HepG2 (cell line): Measurements from ENCODE around the gene OSBPL10. TPM values are rescaled to one million over a fixed set of nuclear protein-coding genes. Genes with fewer than 3 reads are reported as not detected.

Experiments
- ATAC-seq: fragments of 200-7000 bp; cut with Tn5 transposase; 3 replicates; pipeline ENCODE4 v1.9.1; 2020; ENCODE audit warnings: mild to moderate bottlenecking, moderate library complexity
- BruUV-seq: library from RNA; stranded (reverse); fragments of 400-500 nt; replicated peaks from 2 replicates; lab custom pipeline; 2021; lab: Mats Ljungman, UMichigan
- CTCF ChIA-PET: fragments of 300-600 bp; formaldehyde crosslinking; extraction: SDS; loops from one replicate; lab custom pipeline; 2021; ENCODE audit warnings: low total read pairs, inconsistent platforms, low intra/inter-chr PET ratio; lab: Yijun Ruan, JAX
- POLR2A ChIA-PET: fragments of 350-600 bp; sonication (Branson Sonifier 250); formaldehyde crosslinking; loops from one replicate; lab custom pipeline; 2020; ENCODE audit warnings: antibody characterized with exemption, inconsistent platforms; lab: Yijun Ruan, JAX
- DNase-seq: peaks from one replicate; pipeline ENCODE4 v3.0.0-alpha.2; 2015; ENCODE audit warnings: low spot score
- FAIRE-seq: peaks from 3 replicates; lab custom pipeline; 2011; peaks lifted over from hg19 to GRCh38; lab: Jason Lieb, UNC
- H2AFZ ChIP-seq: one replicate; pipeline ENCODE4 v1.6.1; 2011; ENCODE audit warnings: low read length, inconsistent platforms
- H3K27ac ChIP-seq: fragments of 300-600 bp; 3 replicates; pipeline ENCODE4 v1.8.0; 2011; ENCODE audit warnings: mixed run types, mild to moderate bottlenecking, mixed read lengths, low read length, inconsistent platforms; ENCODE audit not compliant: insufficient read depth; ENCODE audit errors: extremely low read length
- H3K27me3 ChIP-seq, 2 experiments: fragments of 200-600 bp in 1 of 2; 2 replicates in 1 of 2; 3 replicates in 1 of 2; pipeline versions ENCODE4 v1.6.0 to v1.8.0; 2011; ENCODE audit warnings: low read length in 2 of 2, mild to moderate bottlenecking in 2 of 2, moderate library complexity in 2 of 2, inconsistent platforms in 1 of 2; ENCODE audit not compliant: insufficient read depth in 2 of 2, control insufficient read depth in 1 of 2
- H3K36me3 ChIP-seq, 2 experiments: fragments of 200-600 bp in 1 of 2; replicated peaks in 1 of 2; 2 replicates in 1 of 2; 3 replicates in 1 of 2; pipeline versions ENCODE4 v1.5.1 to v1.8.0; 2011; ENCODE audit warnings: low read length in 2 of 2, inconsistent platforms in 1 of 2; ENCODE audit not compliant: insufficient read depth in 2 of 2, control insufficient read depth in 1 of 2
- H3K4me1 ChIP-seq: 2 replicates; pipeline ENCODE4 v1.5.1; 2012; ENCODE audit warnings: low read length, inconsistent platforms; ENCODE audit not compliant: insufficient read depth
- H3K4me2 ChIP-seq: 2 replicates; pipeline ENCODE4 v1.6.0; 2011; ENCODE audit warnings: low read depth, low read length, inconsistent platforms
- H3K4me3 ChIP-seq, 3 experiments: fragments of 200-600 bp in 1 of 3; sonication (generic), shearing (Covaris generic) in 1 of 3; replicated peaks in 1 of 3; 2 replicates each; pipeline ENCODE4 v1.5.1; 2011 to 2016; ENCODE audit warnings: low read length in 3 of 3, inconsistent platforms in 2 of 3, low read depth in 2 of 3, mild to moderate bottlenecking in 2 of 3, control low read depth in 1 of 3, mixed read lengths in 1 of 3; ENCODE audit not compliant: insufficient read depth in 1 of 3
- H3K79me2 ChIP-seq: one replicate; pipeline ENCODE4 v1.6.1; 2011; ENCODE audit warnings: low read length, inconsistent platforms; ENCODE audit not compliant: insufficient read depth
- H3K9ac ChIP-seq: 2 replicates; pipeline ENCODE4 v1.6.0; 2011; ENCODE audit warnings: mild to moderate bottlenecking, low read depth, low read length, inconsistent platforms; ENCODE audit not compliant: insufficient read depth
- H3K9me3 ChIP-seq: 2 replicates; pipeline ENCODE4 v1.5.1; 2012; ENCODE audit warnings: mild to moderate bottlenecking, low read length
- H4K20me1 ChIP-seq: 2 replicates; pipeline ENCODE4 v1.6.0; 2011; ENCODE audit warnings: inconsistent platforms, mild to moderate bottlenecking, low read length, moderate library complexity; ENCODE audit not compliant: insufficient read depth
- AGO1 ChIP-seq: fragments of 200-400 bp; formaldehyde crosslinking; IDR thresholded peaks from 2 replicates; pipeline ENCODE4 v1.6.1; 2017; ENCODE audit warnings: mild to moderate bottlenecking, low read depth, low read length, moderate library complexity; ENCODE audit not compliant: poor library complexity, severe bottlenecking
- HOMEZ ChIP-seq: IDR thresholded peaks from 2 replicates; pipeline ENCODE4 v1.6.1; 2016; ENCODE audit warnings: low read depth
- MXD4 ChIP-seq: IDR thresholded peaks from 2 replicates; pipeline ENCODE4 v1.6.1; 2016; ENCODE audit warnings: mild to moderate bottlenecking, missing biosample characterization, missing genetic modification reagents
- NFRKB ChIP-seq: fragments of 450-650 bp; IDR thresholded peaks from 2 replicates; pipeline ENCODE4 v1.6.1; 2017
- RARG ChIP-seq: sonication (generic); formaldehyde crosslinking; IDR thresholded peaks from 2 replicates; pipeline ENCODE4 v1.4.0; 2020; ENCODE audit warnings: low read depth, mild to moderate bottlenecking, missing genetic modification reagents
- RFX5 ChIP-seq: IDR thresholded peaks from 2 replicates; pipeline ENCODE4 v1.6.1; 2011; ENCODE audit warnings: low read depth, low read length, improper control_type of control experiment
- RXRB ChIP-seq: IDR thresholded peaks from 2 replicates; pipeline ENCODE4 v1.6.1; 2016; ENCODE audit warnings: borderline replicate concordance, missing genetic modification reagents, missing compliant biosample characterization
- SP4 ChIP-seq: sonication (generic); formaldehyde crosslinking; IDR thresholded peaks from 2 replicates; pipeline ENCODE4 v1.8.1; 2023; ENCODE audit warnings: mild to moderate bottlenecking, missing genetic modification reagents
- ZIK1 ChIP-seq: sonication (generic); formaldehyde crosslinking; IDR thresholded peaks from 2 replicates; pipeline ENCODE4 v1.5.0; 2020; ENCODE audit warnings: mild to moderate bottlenecking, low read depth, missing genetic modification reagents, borderline replicate concordance
- WGBS: methylation state at CpG from one replicate; pipeline ENCODE4 v1.1.6; 2017; ENCODE audit warnings: low lambda C conversion rate; 5-methylcytosine and 5-hydroxymethylcytosine counted together
- in situ Hi-C: cut with HindIII; loops from 2 replicates; pipeline ENCODE4 v1.10.0; 2017; ENCODE audit warnings: low pct_unique_long_range_greater_than_20kb; ENCODE audit not compliant: extremely low pct_ligation_motif_present
- intact Hi-C: fragments of 100-400 bp; cut with micrococcal nuclease; formaldehyde crosslinking; loops from one replicate; pipeline ENCODE4 v1.10.0; 2022; ENCODE audit not compliant: unreplicated experiment
- polyA plus RNA-seq, 8 experiments: library from polyadenylated mRNA; depleted of rRNA in 3 of 8; stranded (reverse) in 7 of 8; unstranded in 1 of 8; fragments of >200 nt; fragmentation: Illumina TruSeq in 4 of 8; extraction: Trizol in 4 of 8; gene quantifications; 2 replicates each; pipeline versions ENCODE4 v1.2.1 to v1.2.3, GENCODE V29; 2011 to 2016; ENCODE audit warnings: low read depth in 4 of 8, missing spikeins in 1 of 8, mixed read lengths in 1 of 8; ENCODE audit not compliant: insufficient read depth in 1 of 8
- total RNA-seq, 5 experiments: library from RNA; depleted of rRNA; stranded (reverse); fragments of >200 nt; fragmentation: Illumina TruSeq; extraction: Trizol; gene quantifications; 2 replicates each; pipeline ENCODE4 v1.2.3, GENCODE V29; 2016; ENCODE audit warnings: low read depth in 1 of 5
- TF ChIP-seq, protein P1 (sequence below): sonication (generic); formaldehyde crosslinking; IDR thresholded peaks from 2 replicates; pipeline ENCODE4 v1.5.0; 2020; ENCODE audit warnings: missing genetic modification reagents

OSBPL10 gene
- total and polyA plus RNA-seq, 2 of the 13 experiments (the other 11 are each of a cell fraction or from before 2014, with no cell fraction given), result 10.3 to 28.6 TPM

GRCh38 chr3:31942446-31942845 is 38.6 kb downstream of the OSBPL10 start:
- Histone ChIP-seq H3K9me3 (no peaks in the 10 kb centered on the region), H3K27ac (no peak overlapping the region), H3K36me3 (no peaks in the 10 kb centered on the region), H3K79me2 (peaks cover 43% of the 10 kb centered on the region), H3K27me3 (no peaks in the 10 kb centered on the region), H3K4me1 (peaks cover 91% of the 10 kb centered on the region), H2AFZ (no peak overlapping the region), H3K4me2 (no peak overlapping the region), H3K9ac (no peak overlapping the region), H3K4me3 (no peak overlapping the region), H4K20me1 (no peaks in the 10 kb centered on the region)
- intact Hi-C loops, result no loop called here
- 94% methylated on average over 2 of the region's 2 CpGs for WGBS
- TF ChIP-seq RARG (CRISPR knock-in tag) (no peak), SP4 (CRISPR knock-in tag) (no peak), MXD4 (CRISPR knock-in tag) (no peak), NFRKB (no peak), ZIK1 (CRISPR knock-in tag) (no peak), RFX5 (no peak), AGO1 (no peak), HOMEZ (no peak), RXRB (no peak)
- TF ChIP-seq, protein P1, sequence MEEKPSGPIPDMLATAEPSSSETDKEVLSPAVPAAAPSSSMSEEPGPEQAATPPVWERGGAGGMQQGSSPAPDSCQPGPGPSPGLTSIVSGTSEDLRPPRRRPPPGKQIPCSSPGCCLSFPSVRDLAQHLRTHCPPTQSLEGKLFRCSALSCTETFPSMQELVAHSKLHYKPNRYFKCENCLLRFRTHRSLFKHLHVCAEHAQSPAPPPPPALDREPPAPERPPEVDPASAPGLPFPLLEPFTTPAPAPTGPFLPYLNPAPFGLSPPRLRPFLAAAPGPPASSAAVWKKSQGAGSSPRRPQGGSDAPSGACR, result no peak
- in situ Hi-C loops, result no loop called here
- no TSS peak for BruUV-seq
- CTCF ChIA-PET, result no interaction called here
- ATAC-seq, result no peak
- no peak for DNase-seq
- POLR2A ChIA-PET, result no interaction called here
- FAIRE-seq, result no peak
